ENCODE measurements around the gene GABRR2.
"Not testable (repeated sequence)": the region's sequence is repeated elsewhere in the genome, so short reads cannot be mapped to it uniquely, and the experiment has no call there.

GABRR2 gene

DNA sequence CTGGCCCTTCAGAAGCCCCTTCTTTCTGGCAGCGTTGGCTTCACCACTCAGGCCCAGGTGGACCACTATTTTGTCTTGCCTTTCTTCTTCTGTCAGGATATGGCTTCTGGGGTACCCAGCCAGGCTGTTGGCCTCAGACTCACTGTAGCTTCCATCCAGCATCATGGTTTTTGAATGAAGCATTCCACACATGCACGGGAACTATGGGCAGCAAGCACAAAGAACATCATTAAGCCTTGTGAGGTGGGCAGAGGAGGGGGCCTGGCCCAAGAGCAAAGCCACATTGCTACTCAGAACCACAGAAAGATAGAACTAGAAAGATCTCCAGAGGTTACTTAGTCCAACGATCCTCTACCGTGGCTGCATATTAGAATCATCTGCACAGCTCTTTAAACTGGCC, 57.3 kb downstream of the GABRR2 start:
- DNase-seq (ENCODE audit: low spot score), result no peak

DNA sequence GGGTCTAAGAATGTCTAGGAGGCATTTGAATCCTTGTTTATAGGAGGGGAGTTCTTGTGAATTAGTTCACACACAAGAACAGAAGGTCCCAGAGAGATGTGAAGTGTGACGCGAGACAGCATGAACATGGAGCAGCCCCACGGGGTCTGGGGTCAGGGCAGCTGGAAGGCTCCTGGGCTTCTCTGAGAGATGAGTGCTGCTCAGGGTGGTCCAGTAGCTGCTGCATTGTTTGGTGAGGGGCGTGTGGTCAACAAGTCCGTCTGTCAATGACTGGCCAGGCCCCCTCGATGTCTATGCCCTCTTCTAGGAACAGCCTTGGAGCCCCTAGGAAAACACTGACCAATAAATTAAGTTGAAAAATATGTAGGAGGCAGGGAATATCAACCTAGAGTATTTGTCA, 57.8 kb downstream of the GABRR2 start:
- DNase-seq (ENCODE audit: low spot score), result no peak

DNA sequence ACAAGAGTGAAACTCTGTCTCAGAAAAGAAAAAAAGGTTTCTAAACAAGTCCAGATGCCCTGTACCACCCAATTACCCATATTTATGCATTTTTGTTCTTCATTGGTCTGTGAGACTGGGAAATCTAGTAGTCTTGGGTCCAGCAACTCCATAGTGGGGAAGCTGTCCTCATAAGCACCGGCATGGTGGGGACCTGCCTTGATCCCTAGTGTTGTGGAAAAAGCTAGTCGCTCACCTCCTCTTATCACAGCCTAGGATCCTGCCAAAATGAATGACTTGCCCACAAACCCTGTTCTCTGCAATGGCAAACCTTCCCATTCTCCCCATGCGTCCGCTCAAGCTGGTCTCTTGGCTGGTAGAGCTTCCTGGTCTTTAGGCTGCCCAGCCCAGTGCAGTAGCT, 59.7 kb downstream of the GABRR2 start:
- no peak for DNase-seq (ENCODE audit: low spot score)

DNA sequence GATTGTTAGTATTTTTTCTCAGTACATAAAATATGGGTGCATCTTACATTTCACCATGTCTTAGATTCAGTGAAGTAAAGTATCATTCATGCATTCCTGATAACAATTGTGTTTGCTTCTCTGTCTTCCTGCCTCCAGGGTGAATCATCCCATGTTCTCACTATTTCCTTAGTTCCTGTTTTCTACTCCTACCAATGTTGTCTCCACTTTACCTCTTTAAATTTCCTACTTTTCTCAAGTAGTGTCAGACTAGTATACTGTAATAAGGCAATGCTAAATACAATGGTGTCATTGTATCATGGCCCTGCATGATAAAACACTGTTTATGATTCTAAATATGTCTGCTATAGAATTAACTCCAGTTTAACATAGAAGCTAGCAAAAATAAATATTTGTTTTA, 60.5 kb downstream of the GABRR2 start:
- DNase-seq (ENCODE audit: low spot score), result no peak

DNA sequence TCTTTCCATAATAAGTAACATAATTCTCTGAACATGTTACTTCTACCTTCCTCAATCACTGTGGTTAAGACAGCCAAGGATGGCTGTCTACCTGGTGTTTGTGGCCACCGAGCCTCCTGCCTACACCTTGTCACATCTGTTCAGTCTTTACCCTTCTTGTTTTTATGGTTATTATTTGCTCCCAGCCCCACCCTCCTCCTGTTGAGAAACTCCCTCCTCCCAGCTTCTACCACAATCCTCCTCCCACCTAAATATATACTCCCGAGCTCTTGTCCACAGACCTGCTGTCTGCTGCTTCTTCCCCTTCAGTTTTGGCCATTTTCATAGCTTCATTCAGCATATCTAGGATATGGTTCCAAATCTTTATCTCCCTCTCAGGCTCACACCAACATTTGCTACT, 62.2 kb downstream of the GABRR2 start:
- no peak for DNase-seq (ENCODE audit: low spot score)

DNA sequence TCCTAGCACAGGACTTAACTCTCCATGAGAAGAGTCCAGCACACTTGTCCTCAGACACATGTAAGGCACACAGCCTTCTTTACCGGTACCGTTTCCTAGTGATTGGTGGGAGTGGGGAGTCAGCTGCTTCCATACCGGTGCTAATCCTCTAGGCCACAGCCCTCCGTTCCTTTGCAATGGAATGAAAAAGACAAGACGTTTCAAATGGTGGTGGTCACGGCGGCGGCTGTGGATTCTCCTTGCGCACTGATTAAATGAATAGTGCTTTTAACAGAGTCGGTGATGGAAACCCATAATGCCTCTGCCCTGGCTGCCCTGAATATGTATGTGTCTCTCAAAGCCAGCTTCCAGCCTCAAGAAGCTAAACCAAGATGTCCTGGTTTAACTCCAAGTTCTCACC, 63.1 kb downstream of the GABRR2 start:
- no peak for DNase-seq (ENCODE audit: low spot score)

DNA sequence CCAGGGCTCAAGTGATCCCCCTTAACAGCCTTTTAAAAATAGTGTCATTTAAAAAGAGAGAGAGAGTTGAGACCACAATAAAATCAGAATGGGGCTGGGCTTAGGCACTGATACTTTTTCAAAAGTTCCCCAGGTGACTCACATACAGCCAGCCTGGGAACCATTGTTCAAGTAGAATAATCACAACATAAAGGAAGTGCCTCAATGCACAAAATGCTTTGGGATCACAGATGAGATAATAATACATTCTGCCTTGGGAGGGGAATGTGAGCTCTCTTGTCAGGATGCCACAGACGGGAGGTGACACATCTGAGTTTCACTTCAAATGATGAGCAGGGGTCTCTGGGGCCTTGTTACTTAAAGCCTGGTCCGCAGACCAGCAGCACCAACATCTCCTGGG, 63.9 kb downstream of the GABRR2 start:
- no peak for DNase-seq (ENCODE audit: low spot score)

DNA sequence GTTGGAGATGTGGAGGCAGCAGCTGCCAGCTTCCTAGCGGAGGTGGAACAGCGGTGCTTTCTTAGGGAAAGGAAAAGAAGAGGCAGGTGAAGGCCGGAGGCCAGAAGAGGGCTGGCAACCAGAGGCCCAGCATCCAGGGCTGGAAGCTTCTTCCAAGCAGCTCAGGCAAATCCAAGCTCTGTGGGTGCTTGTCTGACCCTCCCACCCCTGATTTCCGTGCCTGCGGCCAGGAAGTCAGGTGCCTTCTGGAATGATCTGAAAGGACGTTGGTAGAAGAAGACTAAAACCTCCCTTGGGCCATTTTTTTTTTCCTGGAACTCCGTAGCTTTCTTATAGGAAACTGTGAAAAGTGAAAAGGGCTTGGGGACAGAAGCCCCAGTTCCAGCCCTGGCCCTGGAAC, 64.9 kb downstream of the GABRR2 start:
- DNase-seq (ENCODE audit: low spot score), result no peak

DNA sequence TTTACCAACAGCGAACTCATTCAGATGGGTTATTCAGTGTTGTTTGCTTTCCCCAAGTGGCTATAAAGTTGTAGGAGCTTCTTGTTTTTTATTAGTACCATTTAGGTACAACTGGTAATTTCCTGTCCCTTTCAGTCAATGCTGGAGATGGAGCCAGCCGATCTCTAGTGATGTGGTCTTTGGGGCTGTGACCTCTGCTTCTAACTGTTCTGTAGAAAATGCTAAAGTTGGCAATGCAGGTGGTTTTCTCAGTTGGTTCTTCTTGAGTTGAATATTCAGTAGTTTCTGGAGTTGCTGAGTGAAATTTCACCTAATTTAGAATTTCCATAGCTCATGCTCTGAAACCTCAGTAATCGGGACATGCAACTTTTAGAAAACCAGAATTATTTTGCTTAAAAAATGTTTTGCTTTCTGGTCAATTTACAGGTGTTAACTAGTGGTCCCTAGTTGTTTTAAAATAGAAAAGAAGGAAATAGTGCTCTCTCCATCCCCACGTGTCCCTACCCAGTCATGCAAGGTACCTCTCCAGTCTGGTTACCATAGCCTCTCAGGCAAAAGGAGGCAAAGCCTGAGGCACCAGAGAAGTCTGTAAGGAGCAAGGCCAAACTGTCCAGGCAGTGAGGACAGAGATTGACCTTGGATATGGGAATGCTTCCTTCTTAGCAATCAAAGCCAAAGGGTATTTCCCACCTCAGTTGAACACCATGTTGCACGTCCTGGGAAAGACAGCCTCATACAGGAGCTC, 70.7 kb downstream of the GABRR2 start:
- no peak for DNase-seq (ENCODE audit: low spot score)

DNA sequence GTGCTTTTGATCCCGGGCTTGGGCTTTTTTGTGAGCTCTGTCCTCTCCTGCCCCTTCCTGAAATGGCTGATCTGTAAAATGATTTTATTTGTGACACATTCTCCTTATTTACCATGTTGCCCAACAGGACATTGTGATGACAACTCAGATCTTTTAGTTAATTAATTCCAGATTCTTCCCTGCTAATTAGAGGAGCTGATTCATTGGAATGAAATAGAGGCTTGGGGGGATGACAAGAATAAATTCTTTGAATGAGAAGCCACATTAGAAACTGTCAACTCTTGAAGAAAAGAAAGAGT, 71.8 kb downstream of the GABRR2 start:
- DNase-seq (ENCODE audit: low spot score), result no peak

DNA sequence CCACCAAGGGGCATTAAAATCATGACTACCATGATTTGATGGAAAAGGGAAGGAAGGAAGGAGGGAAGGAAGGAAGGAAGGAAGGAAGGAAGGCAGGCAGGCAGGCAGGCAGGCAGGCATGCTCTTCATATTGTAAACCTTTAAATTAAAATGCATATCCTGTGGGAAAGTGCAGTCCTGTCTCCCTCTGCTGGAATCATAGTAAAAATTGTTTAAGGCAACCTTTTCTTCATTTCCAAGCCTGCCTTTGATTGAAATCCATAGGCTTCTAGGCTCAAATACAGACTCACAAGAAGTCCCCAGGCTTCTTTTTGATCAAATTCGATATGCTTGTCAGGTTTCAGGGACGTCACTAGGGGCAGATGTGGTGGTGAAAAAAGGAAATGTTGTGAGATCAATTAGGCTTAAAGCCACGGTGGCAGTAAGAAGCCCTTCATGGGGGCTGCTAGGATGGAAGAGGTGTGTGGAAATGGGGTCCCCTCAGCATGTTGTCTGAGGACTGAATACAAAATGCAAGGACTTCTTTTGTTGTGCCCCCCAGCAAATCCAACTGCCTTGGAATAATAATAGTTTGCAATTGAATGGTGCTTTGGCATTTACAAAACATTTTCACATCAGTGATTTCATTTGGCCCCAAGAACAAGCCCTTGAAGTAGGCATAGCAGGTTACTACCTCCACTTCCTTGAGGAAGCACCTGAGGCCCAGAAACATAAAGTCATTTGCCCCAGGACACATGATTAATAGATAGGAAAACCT, 72.3 kb downstream of the GABRR2 start:
- peak; percentile 69 for DNase-seq (ENCODE audit: low spot score)

DNA sequence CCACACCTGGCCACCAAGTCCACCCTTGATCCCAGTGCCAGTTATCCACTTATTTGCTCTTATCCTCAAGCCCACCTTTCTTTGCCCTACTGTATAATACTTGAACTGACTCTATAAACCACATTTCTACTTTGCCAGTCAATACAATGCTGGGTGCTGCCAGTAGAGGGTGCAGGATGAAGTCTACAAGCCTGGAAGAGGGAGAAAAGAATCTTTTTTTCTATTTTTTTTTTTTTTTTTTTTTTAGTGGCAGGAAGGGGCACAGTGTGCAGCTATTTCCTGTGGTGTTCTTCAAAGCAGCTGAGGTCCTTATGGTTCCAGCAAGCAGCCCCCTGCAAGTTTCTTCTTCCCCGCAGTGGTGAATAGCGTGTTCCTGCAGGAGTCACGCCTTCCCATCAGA, 75.8 kb downstream of the GABRR2 start:
- DNase-seq (ENCODE audit: low spot score), result peak; percentile 63

DNA sequence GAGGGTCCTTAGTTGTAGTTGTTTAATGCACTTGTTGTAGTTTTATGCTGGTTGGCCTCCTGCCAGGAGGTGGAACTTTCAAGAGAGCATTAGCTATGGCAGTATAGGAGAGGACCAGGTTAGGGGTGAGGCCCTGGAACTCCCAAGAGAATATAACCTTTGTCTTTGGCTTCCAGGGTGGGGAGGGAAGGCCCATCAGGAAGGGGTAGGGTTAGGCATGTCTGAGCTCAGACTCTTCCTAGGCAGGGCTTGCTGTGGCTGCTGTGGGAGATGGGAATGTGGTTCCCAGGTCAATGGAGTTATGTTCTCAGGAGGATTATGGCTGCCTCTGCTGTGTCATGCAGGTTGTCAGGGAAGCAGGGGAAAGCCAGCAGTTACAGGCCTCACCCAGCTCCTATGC, 77.9 kb downstream of the GABRR2 start:
- DNase-seq (ENCODE audit: low spot score), result no peak

DNA sequence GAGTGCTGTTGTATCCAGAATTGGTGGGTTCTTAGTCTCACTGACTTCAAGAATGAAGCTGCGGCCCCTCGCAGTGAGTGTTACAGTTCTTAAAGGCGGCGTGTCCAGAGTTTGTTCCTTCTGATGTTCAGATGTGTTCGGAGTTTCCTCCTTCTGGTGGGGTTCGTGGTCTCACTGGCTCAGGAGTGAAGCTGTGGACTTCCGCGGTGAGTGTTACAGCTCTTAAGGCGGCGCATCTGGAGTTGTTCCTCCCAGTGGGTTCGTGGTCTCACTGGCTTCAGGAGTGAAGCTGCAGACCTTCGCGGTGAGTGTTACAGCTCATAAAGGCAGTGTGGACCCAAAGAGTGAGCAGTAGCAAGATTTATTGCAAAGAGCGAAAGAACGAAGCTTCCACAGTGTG, 81.5 kb downstream of the GABRR2 start:
- not testable (repeated sequence) for DNase-seq (ENCODE audit: low spot score)

DNA sequence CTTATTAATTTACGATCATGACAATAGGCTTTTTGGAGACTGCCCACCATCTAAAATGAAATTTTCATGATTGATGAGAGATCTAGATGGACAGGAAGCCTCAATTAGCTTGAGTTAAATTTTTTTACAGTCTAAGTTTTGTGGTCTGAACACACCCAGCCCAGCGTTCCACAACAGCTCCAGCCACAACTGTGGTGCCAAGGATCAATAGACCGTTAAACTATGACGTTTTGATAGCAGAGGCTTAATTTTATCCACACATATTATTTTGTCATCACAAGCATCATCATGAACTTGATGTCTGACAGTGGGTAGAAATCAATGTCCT, 92.4 kb downstream of the GABRR2 start:
- DNase-seq (ENCODE audit: low spot score), result no peak

DNA sequence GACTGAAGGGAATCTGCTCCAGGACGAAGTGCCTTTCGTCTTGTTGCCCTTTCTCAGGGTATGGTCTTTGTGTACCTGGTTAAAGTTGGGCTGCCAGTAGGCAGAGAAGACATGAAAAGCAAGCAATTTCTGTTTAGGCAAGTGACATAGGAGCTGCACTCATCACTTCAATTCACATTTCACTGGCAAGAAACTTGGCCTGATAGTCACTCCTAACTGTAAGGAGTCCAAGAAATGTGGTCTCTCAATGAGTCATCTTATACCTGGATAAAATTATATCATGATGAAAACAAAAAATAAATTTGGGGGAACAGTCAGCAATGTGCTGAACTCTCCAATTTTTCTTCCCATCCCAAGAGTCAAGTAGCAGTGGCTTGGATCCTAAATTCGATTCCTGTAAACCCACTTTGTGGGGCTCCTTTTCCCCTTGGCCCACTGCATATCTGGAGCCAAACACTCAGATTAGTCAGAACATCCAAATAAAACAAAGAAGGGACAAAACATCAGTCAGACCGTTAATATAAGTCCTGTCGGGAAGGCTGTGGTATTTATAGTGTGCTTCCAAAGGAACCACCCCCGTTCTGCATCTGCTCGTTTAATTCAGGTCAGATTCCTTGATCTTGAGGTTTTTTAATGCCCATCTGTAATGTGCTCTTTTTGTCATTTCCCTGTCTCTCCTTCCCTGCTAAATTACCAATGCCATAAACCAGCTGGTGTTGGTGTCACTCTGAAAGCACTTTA, 93.0 kb downstream of the GABRR2 start:
- no peak for DNase-seq (ENCODE audit: low spot score)

DNA sequence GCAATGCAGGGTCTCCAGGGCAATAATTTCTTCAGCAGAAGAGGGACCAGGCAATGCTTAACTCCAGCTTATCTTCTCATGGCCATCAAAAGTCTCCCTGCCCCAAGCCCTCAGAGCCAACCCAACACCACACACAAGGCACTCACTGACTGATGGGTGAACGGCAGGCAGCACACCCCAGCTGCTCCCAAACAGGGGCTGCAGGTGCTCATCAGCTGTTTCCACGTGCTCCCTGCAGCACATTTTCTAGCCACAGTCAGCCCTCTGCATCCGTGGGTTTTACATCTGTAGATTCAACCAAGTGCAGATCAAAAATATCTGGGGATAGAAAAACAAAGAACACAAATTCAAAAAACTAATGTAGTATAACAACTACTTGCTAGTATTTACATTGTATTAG, 94.0 kb downstream of the GABRR2 start:
- no peak for DNase-seq (ENCODE audit: low spot score)

DNA sequence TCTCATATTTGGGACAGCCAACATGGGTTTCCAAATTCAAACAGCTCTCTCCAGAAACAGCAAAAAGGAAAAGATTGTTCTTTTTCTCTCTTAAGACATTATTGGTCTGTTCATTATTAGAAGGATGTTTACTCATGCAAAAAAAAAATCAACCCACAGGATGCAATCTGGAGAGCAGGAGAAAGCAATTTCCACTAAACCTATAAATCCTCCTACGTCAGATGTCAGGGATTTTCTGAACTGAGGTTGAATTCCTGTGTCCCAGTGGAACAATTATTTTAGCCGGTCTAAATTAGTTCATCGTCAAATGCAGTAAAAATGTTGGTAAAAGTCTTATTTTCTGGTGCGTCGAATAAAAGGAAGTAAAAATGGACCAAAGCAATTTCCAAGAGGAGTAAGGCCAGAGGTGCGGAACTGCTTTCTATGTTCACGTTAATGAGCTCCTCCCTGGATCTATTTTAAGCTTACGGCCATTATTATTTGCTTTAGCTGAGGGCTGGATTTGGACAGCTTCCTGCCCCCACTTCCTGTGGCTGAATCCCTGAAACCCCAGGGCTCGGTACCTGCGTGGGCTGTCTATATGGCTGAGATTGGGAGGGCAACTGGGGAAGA, 97.7 kb downstream of the GABRR2 start, which contains the start of gene GABRR1:
Gene GABRR1, minus strand, starts transcription at position 60 of the 612 bp plus-strand sequence. Its CDS starts 36 bp downstream, at position 24.
- no peak for DNase-seq (ENCODE audit: low spot score)

DNA sequence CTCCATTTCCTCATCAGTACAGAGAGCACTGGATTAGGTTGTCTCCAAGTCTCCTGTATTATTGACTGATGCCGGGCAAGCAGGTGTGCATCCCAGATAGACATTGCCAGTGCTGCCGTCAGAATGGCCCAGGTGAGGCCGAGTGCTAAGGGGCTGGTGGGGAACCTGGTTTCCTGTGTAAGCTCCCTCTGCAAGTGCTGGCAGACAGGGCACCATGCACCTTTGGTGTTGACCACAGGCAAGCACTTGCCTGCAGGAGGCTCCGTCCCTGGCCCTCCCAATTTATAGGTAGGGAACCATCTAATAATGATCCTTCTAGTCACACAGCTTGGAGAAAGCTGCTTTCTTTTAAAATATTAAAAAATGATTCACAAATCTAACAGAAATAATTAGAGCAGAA, 98.7 kb downstream of the GABRR2 start:
- no peak for DNase-seq (ENCODE audit: low spot score)

DNA sequence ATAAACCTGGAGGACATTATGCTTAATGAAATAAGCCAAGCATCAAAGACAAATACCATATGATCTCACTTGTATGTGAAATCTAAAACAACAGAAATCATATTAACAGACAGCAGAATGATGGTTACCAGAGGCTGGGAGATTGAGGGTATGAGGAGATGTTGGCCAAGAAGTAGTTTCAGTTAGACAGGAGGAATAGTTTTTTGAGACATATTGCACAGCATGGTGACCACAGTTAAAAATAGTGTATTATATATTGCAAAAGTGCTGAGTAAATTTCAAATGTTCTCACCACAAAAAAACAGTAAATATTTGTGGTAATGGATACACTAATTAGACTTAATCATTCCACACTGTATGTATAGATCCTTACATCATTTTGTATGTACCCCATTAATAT, 99.7 kb downstream of the GABRR2 start:
- no peak for DNase-seq (ENCODE audit: low spot score)

DNA sequence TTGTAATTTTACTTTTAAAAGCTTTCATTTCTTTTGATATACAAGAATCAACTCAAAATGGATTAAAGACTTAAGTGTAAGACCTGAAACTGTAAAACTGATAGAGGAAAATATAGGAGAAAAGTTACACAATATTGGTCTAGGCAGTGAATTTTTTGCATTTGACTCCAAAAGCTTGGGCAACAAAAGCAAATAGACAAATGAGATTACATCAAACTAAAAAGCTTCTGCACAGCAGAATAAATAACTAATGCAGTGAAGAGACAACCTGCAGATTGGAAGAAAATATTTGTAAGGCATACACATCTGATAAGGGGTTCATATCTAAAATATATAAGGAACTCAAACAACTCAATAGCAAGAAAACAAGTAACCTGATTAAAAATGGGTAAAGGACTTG, 100.9 kb downstream of the GABRR2 start:
- no peak for DNase-seq (ENCODE audit: low spot score)

DNA sequence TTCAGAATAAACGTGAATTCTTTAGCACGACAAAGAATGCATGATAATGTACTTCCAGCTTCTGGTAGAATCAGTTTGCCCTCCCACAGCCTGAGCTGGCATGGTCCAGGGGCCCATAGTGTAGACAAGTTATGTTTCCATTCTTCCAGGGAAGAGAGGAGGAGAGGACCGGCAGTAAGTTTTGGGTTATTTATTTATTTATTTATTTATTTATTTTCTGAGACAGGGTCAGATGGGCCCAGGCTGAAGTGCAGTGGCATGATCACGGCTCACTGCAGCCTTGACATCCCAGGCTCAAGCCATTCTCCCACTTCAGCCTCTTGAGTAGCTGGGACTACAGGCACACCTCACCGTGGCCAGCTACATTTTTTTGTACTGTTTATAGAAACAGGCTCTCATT, 102.6 kb downstream of the GABRR2 start:
- DNase-seq (ENCODE audit: low spot score), result no peak

DNA sequence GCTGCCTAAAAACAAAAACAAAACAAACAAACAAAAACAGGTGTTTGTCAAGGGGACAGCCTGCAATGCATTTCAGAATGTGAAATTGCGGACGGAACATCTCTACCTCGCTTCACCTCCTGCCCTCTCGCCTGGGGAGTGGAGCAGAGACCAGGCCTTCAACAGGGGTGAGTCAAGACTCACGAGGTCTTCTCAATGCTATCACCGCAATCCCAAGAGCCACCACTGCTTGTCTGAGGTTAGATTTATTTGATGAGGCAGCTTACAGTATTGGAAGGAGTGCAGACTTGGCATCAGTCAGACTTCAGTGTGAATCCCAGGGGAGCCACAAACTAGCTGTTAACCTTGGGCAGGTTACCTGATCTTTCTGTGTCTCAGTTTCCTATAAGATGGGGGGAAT, 105.6 kb downstream of the GABRR2 start:
- DNase-seq (ENCODE audit: low spot score), result no peak
